ENCODE data around the gene SLC39A3. TPM values are rescaled to one million over a fixed set of nuclear protein-coding genes. Genes with fewer than 3 reads are reported as not detected.

Gene SLC39A3
- total RNA-seq, 4 donors from 2014 or later: 29.8 to 42.5 (median 36.2) TPM

DNA sequence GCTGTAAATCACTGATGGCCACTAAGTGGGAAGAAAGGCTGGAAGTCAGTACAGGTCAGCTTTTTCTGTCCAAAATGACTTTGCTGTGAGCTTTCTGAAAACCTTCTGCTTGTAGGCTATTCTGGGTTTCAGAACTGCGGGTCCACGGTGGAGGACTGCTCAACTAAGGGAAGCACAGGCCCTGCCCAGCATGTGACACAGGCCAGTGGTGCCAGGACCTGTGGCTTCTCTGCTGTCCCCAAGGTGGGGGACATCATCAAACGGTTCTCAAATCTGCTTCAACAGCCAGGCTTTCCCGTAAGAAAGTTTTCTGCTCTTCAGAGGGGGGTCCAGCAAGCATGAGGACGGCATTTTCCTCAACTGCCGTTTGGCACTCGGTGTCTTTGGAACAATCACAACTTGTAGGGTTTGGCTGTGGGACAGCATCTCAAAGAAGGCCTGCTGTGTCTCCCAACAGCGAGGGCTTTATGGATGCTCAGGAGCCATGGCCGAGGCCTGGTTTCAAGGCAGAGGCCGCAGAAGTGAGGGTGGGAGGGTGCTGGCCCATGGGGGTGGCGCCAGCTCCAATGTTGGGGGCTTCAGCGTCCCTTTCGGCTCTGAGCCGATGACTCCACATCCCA is 39.4 kb upstream of the SLC39A3 start:
- WGBS, 2 donors: 38 to 46% methylated on average over 14 of the region's 14 CpGs
- peaks cover 0 to 93% (median 59%) of the 10 kb centered on the region in 4 donors for H3K4me1 ChIP-seq
- no peak for DNase-seq (ENCODE audit: low spot score in 2 of 2)

GRCh38 chr19:2777952-2778683 is 38.3 kb upstream of the SLC39A3 start:
- Histone ChIP-seq H3K36me3 (peaks cover 0 to 16% (median 0%) of the 10 kb centered on the region in 3 donors), H3K9me3 (no peaks in the 10 kb centered on the region), H3K27ac (peak overlapping the region in 2 of 4 donors; percentile 59 to 86), H3K4me1 (peaks cover 0 to 87% (median 54%) of the 10 kb centered on the region in 4 donors), H3K27me3 (no peaks in the 10 kb centered on the region), H3K4me3 (no peak overlapping the region)
- no peak for TF ChIP-seq POLR2A (IDR thresholded peaks at IDR 0.05)
- TF ChIP-seq CTCF (IDR thresholded peaks at IDR 0.05): no peak
- WGBS, 2 donors: 88 to 91% methylated on average over 19 of the region's 19 CpGs
- no peak for DNase-seq (ENCODE audit: low spot score in 2 of 2)

More for the DNA sequence above, 39.4 kb upstream of the SLC39A3 start:
- peaks cover 0 to 16% (median 0%) of the 10 kb centered on the region in 3 donors for H3K36me3 ChIP-seq
- TF ChIP-seq POLR2A (IDR thresholded peaks at IDR 0.05): no peak
- no peak for TF ChIP-seq EP300 (IDR thresholded peaks at IDR 0.05)
- TF ChIP-seq CTCF (IDR thresholded peaks at IDR 0.05): no peak
- H3K4me3 ChIP-seq: no peak overlapping the region
- H3K27me3 ChIP-seq: no peaks in the 10 kb centered on the region
- H3K27ac ChIP-seq: peak overlapping the region in 2 of 4 donors; percentile 59 to 86
- no peaks in the 10 kb centered on the region for H3K9me3 ChIP-seq

GRCh38 chr19:2775556-2776430 is 36.0 kb upstream of the SLC39A3 start:
- Histone ChIP-seq H3K27me3 (no peaks in the 10 kb centered on the region), H3K27ac (peak overlapping the region; percentile 38 to 92 (median 82)), H3K9me3 (no peaks in the 10 kb centered on the region), H3K4me3 (peak overlapping the region in 3 of 4 donors; percentile 3 to 41 (median 13)), H3K4me1 (peaks cover 0 to 84% (median 38%) of the 10 kb centered on the region in 4 donors), H3K36me3 (peaks cover 0 to 22% (median 0%) of the 10 kb centered on the region in 3 donors)
- DNase-seq (ENCODE audit: low spot score in 2 of 2): peak; percentile 52 to 53
- WGBS, 2 donors: 55 to 60% methylated on average over 29 of the region's 29 CpGs
- TF ChIP-seq POLR2A (IDR thresholded peaks at IDR 0.05): no peak
- peak in 1 of 2 donors; percentile 27 for TF ChIP-seq EP300 (IDR thresholded peaks at IDR 0.05)

GRCh38 chr19:2774953-2775555 is 35.2 kb upstream of the SLC39A3 start:
- H3K4me3 ChIP-seq: peak overlapping the region in 1 of 4 donors; percentile 41
- H3K27ac ChIP-seq: peak overlapping the region; percentile 38 to 92 (median 82)
- no peak for DNase-seq (ENCODE audit: low spot score in 2 of 2)

More at GRCh38 chr19:2774953-2775555, 35.2 kb upstream of the SLC39A3 start:
- TF ChIP-seq CTCF (IDR thresholded peaks at IDR 0.05) (no peak), POLR2A (IDR thresholded peaks at IDR 0.05) (no peak), EP300 (IDR thresholded peaks at IDR 0.05) (no peak)
- no peaks in the 10 kb centered on the region for H3K27me3 ChIP-seq
- no peaks in the 10 kb centered on the region for H3K9me3 ChIP-seq
- peaks cover 0 to 26% (median 0%) of the 10 kb centered on the region in 3 donors for H3K36me3 ChIP-seq
- H3K4me1 ChIP-seq: peaks cover 0 to 84% (median 31%) of the 10 kb centered on the region in 4 donors
- 85 to 86% methylated on average over 17 to 20 of the region's 24 CpGs for WGBS, 2 donors
